ENCODE data around the gene LRRC8A. TPM values are rescaled to one million over a fixed set of nuclear protein-coding genes. Genes with fewer than 3 reads are reported as not detected.

The LRRC8A gene
- total and polyA plus RNA-seq, 2 of the 13 experiments (the other 11 are each of a cell fraction or from before 2014, with no cell fraction given) = 16.1 to 40.6 TPM

DNA sequence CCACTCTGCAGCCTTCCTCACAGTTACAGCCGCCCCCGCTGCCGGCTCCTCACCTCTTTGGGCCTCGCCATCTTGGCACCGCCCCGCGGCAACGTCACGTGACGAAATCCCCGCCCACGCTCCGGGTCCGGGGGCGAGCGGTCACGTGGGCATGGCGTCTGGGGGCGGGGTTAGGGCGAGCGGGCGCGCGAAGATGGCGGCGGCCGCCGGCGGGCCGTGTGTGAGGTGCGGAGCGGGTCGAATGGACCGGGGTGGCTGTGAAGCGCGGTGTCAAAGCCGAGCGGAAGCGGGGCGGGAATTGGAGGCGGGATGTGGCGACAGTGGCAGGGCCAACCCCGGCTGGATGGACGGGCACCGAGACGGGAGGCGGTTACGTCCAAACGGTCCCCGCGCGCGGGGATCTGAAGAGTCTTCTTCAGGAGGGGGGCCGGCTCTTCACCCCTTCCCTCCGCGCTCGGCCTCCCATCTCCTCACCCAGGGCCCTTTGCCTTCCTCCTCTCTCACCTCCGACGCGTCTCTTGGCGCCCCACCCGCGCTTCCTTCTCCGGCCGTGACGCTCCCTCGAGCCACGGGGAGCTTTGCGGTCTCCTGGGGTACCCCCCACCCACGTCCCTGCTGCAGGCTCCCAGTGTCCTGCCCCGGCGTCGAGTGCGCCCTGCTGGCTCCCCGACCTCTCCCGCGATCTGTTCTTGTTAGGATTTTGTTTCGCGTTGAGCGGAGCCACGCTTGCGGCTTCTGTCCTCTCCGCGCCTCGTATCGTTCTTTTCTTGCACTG is 65.8 kb downstream of the LRRC8A start, which contains the start of the genes DOLK and NUP188 (continued):
- TF ChIP-seq, protein P1, sequence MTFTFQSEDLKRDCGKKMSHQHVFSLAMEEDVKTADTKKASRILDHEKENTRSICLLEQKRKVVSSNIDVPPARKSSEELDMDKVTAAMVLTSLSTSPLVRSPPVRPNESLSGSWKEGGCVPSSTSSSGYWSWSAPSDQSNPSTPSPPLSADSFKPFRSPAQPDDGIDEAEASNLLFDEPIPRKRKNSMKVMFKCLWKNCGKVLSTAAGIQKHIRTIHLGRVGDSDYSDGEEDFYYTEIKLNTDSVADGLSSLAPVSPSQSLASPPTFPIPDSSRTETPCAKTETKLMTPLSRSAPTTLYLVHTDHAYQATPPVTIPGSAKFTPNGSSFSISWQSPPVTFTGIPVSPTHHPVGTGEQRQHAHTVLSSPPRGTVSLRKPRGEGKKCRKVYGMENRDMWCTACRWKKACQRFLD (CRISPR knock-in tag; IDR thresholded peaks at IDR 0.05; ENCODE audit: borderline replicate concordance) = peak; percentile 66; the same call in 1 of the 2 replicates
- TF ChIP-seq, protein P2, sequence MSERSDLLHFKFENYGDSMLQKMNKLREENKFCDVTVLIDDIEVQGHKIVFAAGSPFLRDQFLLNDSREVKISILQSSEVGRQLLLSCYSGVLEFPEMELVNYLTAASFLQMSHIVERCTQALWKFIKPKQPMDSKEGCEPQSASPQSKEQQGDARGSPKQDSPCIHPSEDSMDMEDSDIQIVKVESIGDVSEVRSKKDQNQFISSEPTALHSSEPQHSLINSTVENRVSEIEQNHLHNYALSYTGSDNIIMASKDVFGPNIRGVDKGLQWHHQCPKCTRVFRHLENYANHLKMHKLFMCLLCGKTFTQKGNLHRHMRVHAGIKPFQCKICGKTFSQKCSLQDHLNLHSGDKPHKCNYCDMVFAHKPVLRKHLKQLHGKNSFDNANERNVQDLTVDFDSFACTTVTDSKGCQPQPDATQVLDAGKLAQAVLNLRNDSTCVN (CRISPR knock-in tag; IDR thresholded peaks at IDR 0.05; ENCODE audit: borderline replicate concordance) = 0 out of 2 replicates have a peak, but pooled peaks have one; percentile 57
- TF ChIP-seq ISX (CRISPR knock-in tag; conservative IDR thresholded peaks at IDR 0.05) (no peak), PHF5A (CRISPR knock-in tag; IDR thresholded peaks at IDR 0.05; ENCODE audit: low read depth, unreplicated experiment) (peak; percentile 77), ZZZ3 (CRISPR knock-in tag; IDR thresholded peaks at IDR 0.05; ENCODE audit: borderline replicate concordance) (no peak; the same call in 1 of the 2 replicates), MXI1 (IDR thresholded peaks at IDR 0.05; ENCODE audit: borderline replicate concordance, low read depth, low read length) (peak; percentile 90), ZFP37 (CRISPR knock-in tag; IDR thresholded peaks at IDR 0.05; ENCODE audit: borderline replicate concordance) (no peak), GTF3A (CRISPR knock-in tag; conservative IDR thresholded peaks at IDR 0.05) (peak; percentile 83; the same call in 1 of the 2 replicates), SIN3B (IDR thresholded peaks at IDR 0.05; ENCODE audit: low read length) (peak; percentile 66; the same call in 1 of the 2 replicates), PHF20 (CRISPR knock-in tag; IDR thresholded peaks at IDR 0.05) (peak; percentile 83), ZNF180 (CRISPR knock-in tag; IDR thresholded peaks at IDR 0.05; ENCODE audit: borderline replicate concordance, low read depth) (no peak), BRD4 (CRISPR knock-in tag; IDR thresholded peaks at IDR 0.05) (0 out of 2 replicates have a peak, but pooled peaks have one; percentile 55), SMC3 (IDR thresholded peaks at IDR 0.05; ENCODE audit: low read length) (no peak), SUZ12 (IDR thresholded peaks at IDR 0.05; ENCODE audit: low read depth, low read length) (no peak), ZNF317 (CRISPR knock-in tag; IDR thresholded peaks at IDR 0.05) (no peak), DPF2 (CRISPR knock-in tag; IDR thresholded peaks at IDR 0.05; ENCODE audit: borderline replicate concordance, low read depth) (no peak), ZNF569 (CRISPR knock-in tag; IDR thresholded peaks at IDR 0.05; ENCODE audit: borderline replicate concordance) (no peak), SP4 (CRISPR knock-in tag; IDR thresholded peaks at IDR 0.05) (peak; percentile 83)
- TF ChIP-seq, protein P3, sequence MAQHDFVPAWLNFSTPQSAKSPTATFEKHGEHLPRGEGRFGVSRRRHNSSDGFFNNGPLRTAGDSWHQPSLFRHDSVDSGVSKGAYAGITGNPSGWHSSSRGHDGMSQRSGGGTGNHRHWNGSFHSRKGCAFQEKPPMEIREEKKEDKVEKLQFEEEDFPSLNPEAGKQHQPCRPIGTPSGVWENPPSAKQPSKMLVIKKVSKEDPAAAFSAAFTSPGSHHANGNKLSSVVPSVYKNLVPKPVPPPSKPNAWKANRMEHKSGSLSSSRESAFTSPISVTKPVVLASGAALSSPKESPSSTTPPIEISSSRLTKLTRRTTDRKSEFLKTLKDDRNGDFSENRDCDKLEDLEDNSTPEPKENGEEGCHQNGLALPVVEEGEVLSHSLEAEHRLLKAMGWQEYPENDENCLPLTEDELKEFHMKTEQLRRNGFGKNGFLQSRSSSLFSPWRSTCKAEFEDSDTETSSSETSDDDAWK (CRISPR knock-in tag; IDR thresholded peaks at IDR 0.05) = no peak
- TF ChIP-seq, protein P4, sequence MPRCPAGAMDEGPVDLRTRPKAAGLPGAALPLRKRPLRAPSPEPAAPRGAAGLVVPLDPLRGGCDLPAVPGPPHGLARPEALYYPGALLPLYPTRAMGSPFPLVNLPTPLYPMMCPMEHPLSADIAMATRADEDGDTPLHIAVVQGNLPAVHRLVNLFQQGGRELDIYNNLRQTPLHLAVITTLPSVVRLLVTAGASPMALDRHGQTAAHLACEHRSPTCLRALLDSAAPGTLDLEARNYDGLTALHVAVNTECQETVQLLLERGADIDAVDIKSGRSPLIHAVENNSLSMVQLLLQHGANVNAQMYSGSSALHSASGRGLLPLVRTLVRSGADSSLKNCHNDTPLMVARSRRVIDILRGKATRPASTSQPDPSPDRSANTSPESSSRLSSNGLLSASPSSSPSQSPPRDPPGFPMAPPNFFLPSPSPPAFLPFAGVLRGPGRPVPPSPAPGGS (CRISPR knock-in tag; IDR thresholded peaks at IDR 0.05) = peak; percentile 17; the same call in 1 of the 2 replicates
